GM12878 (cell line): ENCODE data around the gene KLK2.

Source experiments
- EGR1 ChIP-seq, 2 experiments: IDR thresholded peaks; 1 replicate in 1 of 2; 2 replicates in 1 of 2; pipeline ENCODE4 v1.6.1; 2011 to 2012; ENCODE audit warnings: low read depth in 2 of 2, low read length in 2 of 2, borderline replicate concordance in 1 of 2, mild to moderate bottlenecking in 1 of 2, moderate library complexity in 1 of 2
- PAX5 ChIP-seq: IDR thresholded peaks from 2 replicates; pipeline ENCODE4 v1.6.1; 2011; ENCODE audit warnings: low read depth, low read length, borderline replicate concordance
- WRNIP1 ChIP-seq: IDR thresholded peaks from 2 replicates; pipeline ENCODE4 v1.6.1; 2011; ENCODE audit warnings: low read depth, low read length, improper control_type of control experiment, borderline replicate concordance

DNA sequence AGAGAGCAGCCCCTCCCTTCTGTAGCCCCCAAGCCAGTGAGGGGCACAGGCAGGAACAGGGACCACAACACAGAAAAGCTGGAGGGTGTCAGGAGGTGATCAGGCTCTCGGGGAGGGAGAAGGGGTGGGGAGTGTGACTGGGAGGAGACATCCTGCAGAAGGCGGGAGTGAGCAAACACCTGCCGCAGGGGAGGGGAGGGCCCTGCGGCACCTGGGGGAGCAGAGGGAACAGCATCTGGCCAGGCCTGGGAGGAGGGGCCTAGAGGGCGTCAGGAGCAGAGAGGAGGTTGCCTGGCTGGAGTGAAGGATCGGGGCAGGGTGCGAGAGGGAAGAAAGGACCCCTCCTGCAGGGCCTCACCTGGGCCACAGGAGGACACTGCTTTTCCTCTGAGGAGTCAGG, 14.4 kb upstream of the KLK2 start:
- no peak for TF ChIP-seq WRNIP1
- TF ChIP-seq PAX5: no peak
- TF ChIP-seq EGR1 (IDR thresholded peaks at IDR 0.05; ENCODE audit: borderline replicate concordance in 1 of 2, low read depth in 2 of 2, low read length in 2 of 2): no peak
